HL-60/S4 treated with retinoic acid at 250 ng/mL for 4 days and 3 days (cell line): ENCODE results near the gene CALD1.

ENCODE experiments used
- in situ Hi-C: fragments of 300-500 bp; cut with MboI; formaldehyde crosslinking; loops from 2 replicates; pipeline ENCODE4 v1.7.0; 2022; ENCODE audit warnings: low sequenced_read_pairs

Gene CALD1

GRCh38 chr7:134763960-134764359 is 15.5 kb upstream of the CALD1 start:
- in situ Hi-C loops = no loop called here

GRCh38 chr7:134764365-134764764 is 15.1 kb upstream of the CALD1 start:
- in situ Hi-C loops = no loop called here

- in situ Hi-C loops = no loop called here
Observed at GRCh38 chr7:134766779-134767519, 12.5 kb upstream of the CALD1 start.

- in situ Hi-C loops = no loop called here
Observed at GRCh38 chr7:134767520-134768168, 11.8 kb upstream of the CALD1 start.

GRCh38 chr7:134768243-134768642 is 11.2 kb upstream of the CALD1 start:
- in situ Hi-C loops = no loop called here

- in situ Hi-C loops = no loop called here
Observed at GRCh38 chr7:134770676-134771075, 8.8 kb upstream of the CALD1 start.

- in situ Hi-C loops = no loop called here
Observed at GRCh38 chr7:134771111-134771510, 8.3 kb upstream of the CALD1 start.

GRCh38 chr7:134771889-134772288 is 7.5 kb upstream of the CALD1 start:
- in situ Hi-C loops = no loop called here

- in situ Hi-C loops = no loop called here
Observed at GRCh38 chr7:134772401-134772800, 7.0 kb upstream of the CALD1 start.

- in situ Hi-C loops = no loop called here
Observed at GRCh38 chr7:134773164-134773563, 6.3 kb upstream of the CALD1 start.

GRCh38 chr7:134774119-134774518 is 5.3 kb upstream of the CALD1 start:
- in situ Hi-C loops = no loop called here

GRCh38 chr7:134777470-134777869 is 2.0 kb upstream of the CALD1 start:
- in situ Hi-C loops = no loop called here

- in situ Hi-C loops = no loop called here
Observed at GRCh38 chr7:134777908-134778580, 1.4 kb upstream of the CALD1 start.

GRCh38 chr7:134779741-134780065 is 269 bp downstream of the CALD1 start:
- in situ Hi-C loops = no loop called here

- in situ Hi-C loops = no loop called here
Observed at GRCh38 chr7:134780166-134780828, 863 bp downstream of the CALD1 start.

GRCh38 chr7:134781171-134781570 is 1.7 kb downstream of the CALD1 start:
- in situ Hi-C loops = no loop called here

- in situ Hi-C loops = no loop called here
Observed at GRCh38 chr7:134782121-134782623, 2.7 kb downstream of the CALD1 start.

- in situ Hi-C loops = no loop called here
Observed at GRCh38 chr7:134783294-134784069, 4.0 kb downstream of the CALD1 start.

GRCh38 chr7:134784251-134785049 is 5.0 kb downstream of the CALD1 start:
- in situ Hi-C loops = no loop called here

- in situ Hi-C loops = no loop called here
Observed at GRCh38 chr7:134785842-134786241, 6.4 kb downstream of the CALD1 start.
